IMR-90 (cell line): ENCODE results near the gene LRRC4C.

Source experiments
- BHLHE40 ChIP-seq: fragments of 150-350 bp; IDR thresholded peaks from 2 replicates; pipeline ENCODE4 v1.6.1; 2016; ENCODE audit warnings: mild to moderate bottlenecking, low read depth, low read length
- CEBPB ChIP-seq: IDR thresholded peaks from 2 replicates; pipeline ENCODE4 v1.6.1; 2012; ENCODE audit warnings: low read depth, low read length, improper control_type of control experiment
- CHD1 ChIP-seq: IDR thresholded peaks from 2 replicates; pipeline ENCODE4 v1.6.1; 2012; ENCODE audit warnings: low read depth, low read length, improper control_type of control experiment
- CTCF ChIP-seq: conservative IDR thresholded peaks from 2 replicates; pipeline ENCODE4 v1.5.1; 2012; ENCODE audit warnings: mild to moderate bottlenecking, low read depth, low read length, improper control_type of control experiment
- MAFK ChIP-seq: IDR thresholded peaks from 2 replicates; pipeline ENCODE4 v1.6.1; 2012; ENCODE audit warnings: low read depth, low read length, improper control_type of control experiment
- MXI1 ChIP-seq: IDR thresholded peaks from 2 replicates; pipeline ENCODE4 v1.6.1; 2012; ENCODE audit warnings: low read depth, mild to moderate bottlenecking, low read length, moderate library complexity, borderline replicate concordance
- POLR2A ChIP-seq: IDR thresholded peaks from 2 replicates; pipeline ENCODE4 v1.6.1; 2012; ENCODE audit warnings: mild to moderate bottlenecking, low read depth, low read length
- SMC3 ChIP-seq: fragments of 150-350 bp; IDR thresholded peaks from 2 replicates; pipeline ENCODE4 v1.6.1; 2016; ENCODE audit warnings: low read depth, mild to moderate bottlenecking, antibody characterized with exemption, low read length, moderate library complexity
- USF2 ChIP-seq: fragments of 150-350 bp; IDR thresholded peaks from 2 replicates; pipeline ENCODE4 v1.6.1; 2017; ENCODE audit warnings: mild to moderate bottlenecking, antibody characterized with exemption, low read length, low read depth

GRCh38 chr11:40289370-40289769 lies 1170.1 kb downstream of the LRRC4C start:
- no peak for TF ChIP-seq BHLHE40
- TF ChIP-seq POLR2A: no peak
- TF ChIP-seq USF2: no peak
- no peak for TF ChIP-seq CTCF
- TF ChIP-seq MAFK: no peak
- no peak for TF ChIP-seq SMC3
- TF ChIP-seq CHD1: no peak
- TF ChIP-seq MXI1: no peak
- TF ChIP-seq CEBPB: no peak
